Progenitor cell of endocrine pancreas (in vitro differentiated cells): Measurements from ENCODE around the gene PLCB4. TPM values are rescaled to one million over a fixed set of nuclear protein-coding genes. Genes with fewer than 3 reads are reported as not detected.

Experiments
- DNase-seq: peaks from one replicate; pipeline ENCODE4 v3.0.0; 2021; ENCODE audit warnings: low spot score; ENCODE audit not compliant: unreplicated experiment
- H3K27ac Mint-ChIP-seq: 2 replicates; pipeline ENCODE4 v1.8.0; 2021; ENCODE audit warnings: mild to moderate bottlenecking, moderate library complexity, mixed read lengths
- H3K27me3 Mint-ChIP-seq: 2 replicates; pipeline ENCODE4 v1.8.0; 2021; ENCODE audit warnings: mixed read lengths
- H3K36me3 Mint-ChIP-seq: 2 replicates; pipeline ENCODE4 v1.8.0; 2022; ENCODE audit warnings: mixed read lengths; ENCODE audit not compliant: insufficient read depth
- H3K4me1 Mint-ChIP-seq: 2 replicates; pipeline ENCODE4 v1.8.0; 2021; ENCODE audit warnings: low read depth, mixed read lengths
- H3K4me3 Mint-ChIP-seq: 2 replicates; pipeline ENCODE4 v1.8.0; 2021; ENCODE audit warnings: low read depth, mild to moderate bottlenecking, moderate library complexity, mixed read lengths
- H3K9me3 Mint-ChIP-seq: 2 replicates; pipeline ENCODE4 v1.8.0; 2021; ENCODE audit warnings: low read depth, mixed read lengths
- total RNA-seq: library from RNA; stranded (reverse); gene quantifications from 2 replicates; pipeline ENCODE4 v1.2.1, GENCODE V29; 2021
- TF ChIP-seq, protein P1 (sequence below): fragments of 200-600 bp; sonication (generic); IDR thresholded peaks from one replicate; pipeline ENCODE4 v1.5.0; 2021; ENCODE audit warnings: antibody characterized with exemption, mild to moderate bottlenecking; ENCODE audit not compliant: unreplicated experiment

The PLCB4 gene
- total RNA-seq, 1 donor from 2014 or later, result 17.2 TPM

DNA sequence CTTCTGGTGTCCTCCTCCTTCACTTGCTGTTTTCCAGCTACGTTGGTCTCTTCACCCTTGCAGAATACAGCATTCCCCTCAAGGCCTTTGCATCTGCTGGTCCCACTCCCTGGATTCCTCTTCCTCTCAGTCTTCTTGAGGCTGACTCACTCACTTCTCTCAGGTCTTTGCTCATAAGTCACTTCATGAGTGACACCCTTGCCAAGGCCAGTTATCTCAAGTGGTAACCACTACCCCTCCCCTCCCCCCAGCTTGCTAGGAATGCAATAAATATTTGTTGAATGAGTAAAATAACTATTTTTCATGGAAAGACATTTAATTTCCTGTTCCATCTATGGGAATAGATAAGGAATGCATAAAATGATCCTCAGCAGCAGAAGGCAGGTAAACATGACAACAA, 131.7 kb downstream of the PLCB4 start:
- Mint-ChIP-seq H3K27me3 (no peaks in the 10 kb centered on the region), H3K4me1 (peaks cover 7% of the 10 kb centered on the region), H3K9me3 (no peaks in the 10 kb centered on the region), H3K4me3 (no peak overlapping the region), H3K36me3 (no peaks in the 10 kb centered on the region), H3K27ac (no peak overlapping the region)
- TF ChIP-seq, protein P1, sequence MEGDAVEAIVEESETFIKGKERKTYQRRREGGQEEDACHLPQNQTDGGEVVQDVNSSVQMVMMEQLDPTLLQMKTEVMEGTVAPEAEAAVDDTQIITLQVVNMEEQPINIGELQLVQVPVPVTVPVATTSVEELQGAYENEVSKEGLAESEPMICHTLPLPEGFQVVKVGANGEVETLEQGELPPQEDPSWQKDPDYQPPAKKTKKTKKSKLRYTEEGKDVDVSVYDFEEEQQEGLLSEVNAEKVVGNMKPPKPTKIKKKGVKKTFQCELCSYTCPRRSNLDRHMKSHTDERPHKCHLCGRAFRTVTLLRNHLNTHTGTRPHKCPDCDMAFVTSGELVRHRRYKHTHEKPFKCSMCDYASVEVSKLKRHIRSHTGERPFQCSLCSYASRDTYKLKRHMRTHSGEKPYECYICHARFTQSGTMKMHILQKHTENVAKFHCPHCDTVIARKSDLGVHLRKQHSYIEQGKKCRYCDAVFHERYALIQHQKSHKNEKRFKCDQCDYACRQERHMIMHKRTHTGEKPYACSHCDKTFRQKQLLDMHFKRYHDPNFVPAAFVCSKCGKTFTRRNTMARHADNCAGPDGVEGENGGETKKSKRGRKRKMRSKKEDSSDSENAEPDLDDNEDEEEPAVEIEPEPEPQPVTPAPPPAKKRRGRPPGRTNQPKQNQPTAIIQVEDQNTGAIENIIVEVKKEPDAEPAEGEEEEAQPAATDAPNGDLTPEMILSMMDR, result no peak
- no peak for DNase-seq

GRCh38 chr20:9202420-9203080, 133.7 kb downstream of the PLCB4 start:
- Mint-ChIP-seq H3K27me3 (no peaks in the 10 kb centered on the region), H3K4me1 (peaks cover 7% of the 10 kb centered on the region), H3K27ac (no peak overlapping the region), H3K9me3 (no peaks in the 10 kb centered on the region), H3K4me3 (no peak overlapping the region), H3K36me3 (no peaks in the 10 kb centered on the region)
- TF ChIP-seq, protein P1, result no peak
- DNase-seq, result no peak

DNA sequence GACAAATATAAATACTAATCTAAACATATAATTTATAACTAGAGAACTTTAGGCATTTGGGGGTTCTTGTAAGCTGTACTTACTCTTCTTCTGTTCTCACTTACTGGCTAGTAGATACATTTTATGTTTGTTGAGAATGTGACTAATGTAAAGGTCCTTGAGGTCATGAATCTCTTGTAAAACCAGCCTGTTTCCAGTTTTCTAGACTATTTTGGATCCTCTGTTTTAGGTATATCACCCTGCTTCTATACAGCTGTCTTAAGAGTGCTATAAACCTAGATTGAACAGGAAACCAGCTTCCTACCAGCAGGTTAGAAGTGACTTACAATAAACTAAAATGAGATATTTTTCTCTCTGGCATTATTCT, 134.2 kb downstream of the PLCB4 start:
- Mint-ChIP-seq H3K4me3 (no peak overlapping the region), H3K27ac (no peak overlapping the region), H3K27me3 (no peaks in the 10 kb centered on the region), H3K9me3 (no peaks in the 10 kb centered on the region), H3K36me3 (no peaks in the 10 kb centered on the region), H3K4me1 (peaks cover 7% of the 10 kb centered on the region)
- no peak for DNase-seq
- TF ChIP-seq, protein P1, result no peak

DNA sequence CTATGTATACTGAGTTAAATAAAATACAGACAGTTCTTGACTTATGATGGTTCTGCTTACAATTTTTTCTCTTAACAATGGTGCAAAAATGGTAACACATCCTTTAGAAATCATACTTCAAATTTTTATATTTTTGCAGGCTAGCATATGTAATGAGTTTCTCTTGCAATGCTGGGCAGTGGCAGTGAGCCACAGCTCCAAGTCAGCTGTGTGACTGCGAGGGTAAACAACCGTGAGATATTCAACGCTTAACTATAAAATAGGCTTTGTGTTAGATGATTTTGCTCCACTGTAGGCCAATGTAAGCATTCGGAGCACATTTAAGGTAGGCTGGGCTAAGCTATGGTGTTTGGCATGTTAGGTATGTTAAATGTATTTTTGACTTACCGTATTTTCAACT, 136.1 kb downstream of the PLCB4 start:
- Mint-ChIP-seq H3K27me3 (no peaks in the 10 kb centered on the region), H3K4me3 (no peak overlapping the region), H3K4me1 (peaks cover 7% of the 10 kb centered on the region), H3K9me3 (no peaks in the 10 kb centered on the region), H3K27ac (no peak overlapping the region), H3K36me3 (no peaks in the 10 kb centered on the region)
- TF ChIP-seq, protein P1, result no peak
- DNase-seq, result no peak

DNA sequence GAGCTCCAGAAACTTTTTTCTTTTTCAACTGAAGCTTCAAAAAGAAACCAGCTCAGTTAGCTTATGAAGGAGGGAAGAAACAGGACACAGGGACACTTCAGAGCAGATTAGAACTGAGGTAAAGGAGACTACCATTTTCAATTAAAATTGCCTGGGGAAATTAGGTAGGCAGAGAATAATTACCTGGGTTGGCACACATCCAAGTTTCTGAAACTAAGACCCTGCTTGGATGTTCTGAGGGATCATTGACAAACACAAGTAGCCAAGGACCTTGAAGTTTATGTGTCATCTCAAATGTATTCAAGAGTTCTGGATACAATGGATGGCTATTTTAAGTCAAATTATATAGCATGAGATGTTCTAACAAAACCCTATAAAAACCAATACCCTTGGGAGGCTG, 137.6 kb downstream of the PLCB4 start:
- Mint-ChIP-seq H3K27ac (no peak overlapping the region), H3K36me3 (no peaks in the 10 kb centered on the region), H3K4me3 (no peak overlapping the region), H3K4me1 (peaks cover 5% of the 10 kb centered on the region), H3K27me3 (no peaks in the 10 kb centered on the region), H3K9me3 (no peaks in the 10 kb centered on the region)
- no peak for DNase-seq
- TF ChIP-seq, protein P1, result no peak
